ENCODE results near the gene RAB22A. TPM values are rescaled to one million over a fixed set of nuclear protein-coding genes. Genes with fewer than 3 reads are reported as not detected.
A peak's percentile ranks its signal among the peaks of the same experiment; 100 is the strongest.
"Not testable (repeated sequence)": the region's sequence is repeated elsewhere in the genome, so short reads cannot be mapped to it uniquely, and the experiment has no call there.

The RAB22A gene
- total RNA-seq, 1 donor from 2014 or later = 11.7 TPM

DNA sequence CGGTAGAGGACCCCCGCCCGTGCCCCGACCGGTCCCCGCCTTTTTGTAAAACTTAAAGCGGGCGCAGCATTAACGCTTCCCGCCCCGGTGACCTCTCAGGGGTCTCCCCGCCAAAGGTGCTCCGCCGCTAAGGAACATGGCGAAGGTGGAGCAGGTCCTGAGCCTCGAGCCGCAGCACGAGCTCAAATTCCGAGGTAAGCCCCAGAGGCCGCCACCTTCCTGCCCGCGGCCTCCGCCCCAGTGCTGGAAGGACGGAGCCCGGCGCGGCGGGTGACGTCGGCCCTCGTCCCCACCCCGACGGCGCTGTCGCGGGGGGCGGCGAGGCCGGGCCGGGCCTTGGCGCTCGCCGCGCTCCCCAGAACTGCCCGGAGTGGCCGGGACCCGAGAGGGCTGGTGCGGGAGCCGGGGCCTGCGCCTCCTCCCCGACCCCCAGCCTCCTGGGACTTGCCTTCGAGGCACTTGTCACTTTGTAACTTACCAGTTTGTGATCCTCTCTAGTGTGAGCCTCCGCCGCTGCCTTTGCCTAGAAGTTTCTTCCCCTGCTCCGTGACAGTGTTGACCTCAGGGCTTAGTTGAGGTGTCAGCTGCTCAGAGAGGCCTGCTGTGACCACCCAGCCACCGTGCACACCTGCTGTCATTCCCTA lies 79.9 kb downstream of the RAB22A start:
- peak; percentile 61 for DNase-seq

DNA sequence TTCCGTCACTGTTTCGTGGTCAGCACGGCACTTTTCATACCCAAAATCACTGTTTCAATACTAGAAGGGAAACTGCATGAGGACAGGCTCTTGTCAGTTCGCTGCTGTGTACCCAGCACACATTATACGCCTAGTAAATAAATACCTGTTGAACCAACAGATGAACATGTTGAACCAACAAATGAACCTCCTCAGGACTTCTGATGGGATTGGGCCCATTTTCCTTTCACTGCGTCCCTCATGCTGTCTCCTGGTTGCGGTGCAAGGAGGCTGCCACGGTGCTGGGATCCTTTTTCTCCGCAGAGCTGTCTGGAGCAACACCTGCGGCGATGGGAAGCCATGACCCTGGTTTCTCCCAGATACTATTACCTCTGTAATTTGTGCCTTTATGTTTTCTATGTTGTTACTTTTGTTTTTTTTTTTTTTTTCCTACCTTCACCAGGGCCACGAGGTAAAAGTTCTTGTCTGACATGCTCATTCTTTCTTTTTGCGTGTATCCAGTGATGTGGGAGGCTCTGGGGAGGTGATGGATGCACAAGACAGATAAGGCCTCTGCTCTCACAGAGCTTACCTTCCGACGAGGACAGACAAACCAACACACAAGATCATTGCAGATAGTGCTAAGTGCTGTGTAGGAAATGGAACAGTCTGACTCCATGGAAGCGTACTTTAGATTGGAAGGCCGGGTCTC lies 80.6 kb downstream of the RAB22A start:
- DNase-seq = no peak

- DNase-seq = no peak
Measured at GRCh38 chr20:58390659-58391035, 81.1 kb downstream of the RAB22A start.

DNA sequence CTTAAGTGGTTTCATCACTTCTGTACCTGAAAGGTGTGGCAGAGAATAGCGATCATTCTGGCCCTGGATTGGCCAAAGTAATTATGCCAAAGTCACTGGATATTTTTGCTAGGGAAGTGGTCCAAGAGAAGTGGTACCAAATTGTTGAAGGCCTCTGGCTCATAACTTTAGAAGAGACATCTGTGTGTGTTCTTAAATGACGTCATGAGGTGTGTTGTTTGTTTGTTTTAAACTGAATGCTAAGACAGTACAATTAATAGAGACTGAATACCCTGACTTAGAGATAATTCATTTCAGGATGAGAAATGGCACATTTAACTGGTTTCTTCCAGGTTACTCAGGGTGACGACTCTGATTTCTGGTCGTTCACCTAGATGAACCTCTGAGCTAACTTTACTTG lies 82.8 kb downstream of the RAB22A start:
- no peak for DNase-seq

- no peak for DNase-seq
Measured at GRCh38 chr20:58393299-58393698, 83.8 kb downstream of the RAB22A start.

GRCh38 chr20:58394801-58395200 lies 85.3 kb downstream of the RAB22A start:
- DNase-seq = no peak

DNA sequence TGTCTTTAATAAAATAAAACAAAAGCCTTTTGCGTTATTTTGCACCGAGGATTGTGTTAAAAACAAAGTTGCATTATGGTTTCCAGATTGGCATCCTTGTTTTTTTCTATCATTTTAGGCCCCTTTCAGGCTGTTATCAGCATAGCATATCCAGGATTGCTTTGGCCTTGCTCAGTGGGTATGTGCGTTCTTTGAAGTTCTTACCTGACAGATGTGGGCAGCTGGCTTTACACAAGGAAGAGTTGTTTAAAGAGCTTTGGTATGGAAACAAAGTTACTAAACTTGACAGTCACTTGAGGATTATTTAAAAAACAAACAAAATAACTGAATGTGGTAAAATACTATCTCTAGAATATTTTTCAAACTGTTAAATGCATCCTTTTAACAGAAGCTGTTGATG lies 86.1 kb downstream of the RAB22A start:
- no peak for DNase-seq

DNA sequence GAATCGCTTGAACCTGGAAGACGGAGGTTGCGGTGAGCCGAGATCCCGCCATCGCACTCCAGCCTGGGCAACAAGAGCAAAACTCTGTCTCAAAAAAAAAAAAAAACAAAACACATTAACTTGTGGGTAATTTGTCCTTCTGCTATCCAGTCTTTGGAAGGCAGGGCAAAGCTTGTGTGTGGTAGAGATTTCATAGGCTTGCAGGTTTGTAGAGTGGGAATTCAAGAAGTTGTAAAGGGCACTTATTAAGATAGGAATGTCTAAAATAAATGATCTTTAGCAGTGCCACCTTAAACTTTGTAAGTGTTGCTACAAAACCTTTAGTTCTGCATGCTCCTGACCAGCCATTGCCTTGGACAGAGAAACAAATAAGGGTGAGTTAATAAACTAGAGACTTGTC lies 87.9 kb downstream of the RAB22A start:
- no peak for DNase-seq

DNA sequence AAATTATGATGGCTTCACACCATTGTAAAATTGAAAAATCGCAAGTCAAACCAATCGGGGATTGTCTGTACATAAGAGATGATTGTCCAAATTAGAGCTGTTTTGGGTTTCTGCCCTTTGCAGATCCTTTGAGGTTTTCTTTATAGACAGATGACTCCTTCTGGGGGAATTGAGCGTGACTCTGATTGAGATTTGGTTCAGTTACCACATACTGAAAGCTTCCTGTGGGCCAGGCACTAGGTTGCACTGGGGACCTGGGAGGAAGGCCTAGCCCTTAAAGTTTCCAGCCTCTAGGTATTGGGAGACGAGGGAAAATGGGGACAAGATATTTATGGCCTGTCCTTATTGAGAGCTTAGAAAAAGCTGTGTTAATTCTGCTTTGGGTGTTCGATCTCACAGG lies 88.7 kb downstream of the RAB22A start:
- DNase-seq = no peak

- no peak for DNase-seq
Measured at GRCh38 chr20:58399926-58400325, 90.4 kb downstream of the RAB22A start.

- no peak for DNase-seq
Measured at GRCh38 chr20:58401162-58401561, 91.6 kb downstream of the RAB22A start.

DNA sequence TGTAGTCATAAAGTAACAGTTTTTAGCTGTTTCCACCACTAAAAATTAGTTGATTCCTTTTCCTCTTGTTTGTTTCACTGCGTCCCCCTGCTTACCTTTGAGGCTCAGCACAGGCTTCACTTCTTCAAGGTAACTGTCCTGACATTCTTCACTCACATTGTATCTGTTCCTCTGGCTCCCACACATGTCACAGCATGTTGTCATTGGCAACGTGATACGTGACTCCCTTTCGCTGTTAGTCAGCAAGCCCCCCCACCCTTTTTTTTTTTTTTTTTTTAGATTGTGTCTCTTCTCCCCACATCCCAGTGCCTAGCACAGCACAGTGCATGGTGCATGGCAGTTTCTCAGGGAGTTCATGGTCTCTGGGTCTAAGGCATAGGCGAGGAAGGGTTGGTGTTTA lies 92.8 kb downstream of the RAB22A start:
- DNase-seq = no peak

DNA sequence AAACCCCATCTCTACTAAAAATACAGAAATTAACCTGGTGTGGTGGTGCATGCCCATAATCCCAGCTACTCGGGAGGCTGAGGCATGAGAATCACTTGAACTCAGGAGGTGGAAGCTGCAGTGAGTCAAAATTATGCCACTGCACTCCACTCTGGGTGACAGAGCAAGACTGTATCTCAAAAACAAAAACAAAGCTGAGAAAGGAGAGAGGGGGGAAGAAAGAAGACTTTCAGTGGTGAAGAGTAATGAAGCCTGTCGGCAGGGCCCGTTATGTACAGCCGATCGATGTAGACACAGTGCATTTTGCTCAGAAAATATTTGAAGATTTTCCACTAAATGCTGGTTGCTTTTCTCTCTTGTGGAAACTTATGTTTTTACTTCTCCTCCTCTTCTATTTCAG lies 93.3 kb downstream of the RAB22A start:
- DNase-seq = no peak

GRCh38 chr20:58403272-58403671 lies 93.8 kb downstream of the RAB22A start:
- DNase-seq = no peak

GRCh38 chr20:58405504-58406291 lies 96.2 kb downstream of the RAB22A start:
- DNase-seq = no peak

DNA sequence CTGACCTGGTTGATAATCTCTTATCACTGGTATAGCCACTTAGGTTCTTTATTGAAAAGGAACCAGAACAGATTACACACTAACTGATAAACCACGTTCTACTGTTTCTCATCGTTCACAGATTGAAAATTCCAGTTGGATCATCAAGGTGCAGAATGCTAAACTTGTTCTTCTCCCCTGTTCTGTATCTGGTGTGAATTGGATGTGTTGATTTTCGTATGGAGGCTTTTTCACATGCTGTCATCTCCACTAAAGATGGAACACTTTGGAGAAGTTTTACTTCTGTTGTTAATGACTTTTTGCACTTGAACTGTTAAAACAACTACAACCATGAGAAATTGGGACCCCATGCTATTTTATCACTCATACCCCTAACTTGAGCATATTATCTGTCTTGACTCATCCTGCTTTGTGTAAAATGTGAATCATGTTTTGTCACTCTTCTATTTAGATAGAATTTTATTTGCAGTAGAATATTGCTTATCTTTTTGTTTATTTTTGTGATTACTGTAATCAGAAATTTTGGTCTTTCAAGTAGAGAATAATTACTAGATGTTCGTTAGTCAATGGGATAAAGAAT lies 97.0 kb downstream of the RAB22A start:
- no peak for DNase-seq

DNA sequence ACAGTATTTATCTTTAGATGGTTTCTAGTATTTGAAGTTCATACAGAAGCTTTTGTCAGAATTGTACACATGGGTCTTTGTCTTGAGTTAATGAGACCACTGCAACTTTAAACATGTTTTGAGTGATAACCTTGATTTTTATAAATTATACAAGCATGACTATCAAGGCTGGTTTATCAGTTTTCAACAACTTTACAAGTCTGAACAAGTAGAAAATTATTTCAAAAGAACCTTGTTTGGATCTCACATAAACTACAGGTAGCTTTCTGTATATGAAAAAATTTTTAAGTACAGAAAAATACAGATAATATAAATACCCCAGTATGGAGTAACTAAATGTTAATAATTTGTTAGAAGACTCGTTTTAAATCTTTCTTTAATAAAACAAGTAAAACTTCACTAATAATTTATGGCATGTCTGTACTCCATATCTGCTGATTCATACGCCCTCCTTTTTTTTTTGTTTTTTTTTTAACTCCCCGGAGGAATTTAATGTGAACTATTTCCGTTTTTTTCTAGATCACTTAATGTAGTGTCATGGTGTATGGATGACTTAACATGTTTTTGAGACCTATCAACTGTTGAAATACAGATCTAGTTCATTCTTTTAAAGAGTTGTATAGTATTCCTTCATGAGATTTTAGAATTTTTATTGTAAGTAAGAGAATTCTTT lies 97.8 kb downstream of the RAB22A start:
- peak; percentile 49 for DNase-seq

- no peak for DNase-seq
Measured at GRCh38 chr20:58407966-58408557, 98.5 kb downstream of the RAB22A start.

DNA sequence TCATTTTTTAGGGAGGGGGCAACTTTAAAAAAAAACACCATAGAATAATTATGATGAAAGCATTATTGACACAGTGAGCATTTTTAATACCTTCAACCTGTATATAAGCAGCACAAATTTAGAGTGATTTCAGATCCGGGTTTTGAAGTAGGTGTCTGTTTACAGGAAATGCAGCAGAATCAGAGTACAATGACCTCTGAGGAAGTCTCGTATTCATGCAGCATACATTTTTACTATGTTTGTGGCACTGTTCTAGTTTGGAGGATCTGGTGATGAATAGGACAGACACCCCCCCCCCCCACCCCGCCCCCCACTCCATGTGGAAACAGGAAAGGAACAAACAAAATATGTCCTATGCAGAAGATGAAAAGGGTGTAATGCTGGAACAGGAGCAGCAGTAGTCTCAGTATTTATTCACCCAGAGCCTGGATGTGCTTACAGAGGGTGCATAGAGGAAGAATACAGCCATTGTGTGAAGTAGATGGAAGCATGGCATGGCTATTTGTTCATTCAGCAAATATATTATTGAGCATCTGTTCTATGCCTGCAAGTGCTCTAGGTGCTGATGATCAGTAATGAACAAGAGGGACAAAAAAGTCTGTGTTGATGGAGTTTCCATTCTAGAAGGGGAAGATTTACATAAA lies 99.2 kb downstream of the RAB22A start:
- DNase-seq = peak; percentile 41

DNA sequence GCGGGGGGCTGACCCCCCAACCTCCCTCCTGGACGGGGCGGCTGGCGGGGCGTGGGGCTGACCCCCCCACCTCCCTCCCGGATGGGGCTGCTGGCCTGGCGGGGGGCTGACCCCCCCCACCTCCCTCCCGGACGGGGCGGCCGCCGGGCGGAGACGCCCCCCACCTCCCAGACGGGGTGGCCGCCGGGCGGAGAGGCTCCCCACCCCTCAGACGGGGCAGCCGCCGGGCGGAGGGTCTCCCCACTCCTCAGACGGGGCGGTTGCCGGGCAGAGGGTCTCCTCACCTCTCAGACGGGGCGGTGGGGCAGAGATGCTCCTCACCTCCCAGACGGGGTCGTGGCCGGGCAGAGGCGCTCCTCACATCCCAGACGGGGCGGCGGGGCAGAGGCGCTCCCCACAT lies 104.7 kb downstream of the RAB22A start:
- not testable (repeated sequence) for DNase-seq

GRCh38 chr20:58414786-58415185 lies 105.3 kb downstream of the RAB22A start:
- DNase-seq = not testable (repeated sequence)

- DNase-seq = no peak
Measured at GRCh38 chr20:58416057-58416456, 106.5 kb downstream of the RAB22A start.
